HUES6 (cell line): ENCODE measurements around the gene ATM.

Experiments
- H3K27ac ChIP-seq: 2 replicates; pipeline ENCODE4 v1.7.0; 2013; ENCODE audit warnings: low read depth, mild to moderate bottlenecking, low read length, inconsistent platforms
- H3K27me3 ChIP-seq: 2 replicates; pipeline ENCODE4 v1.6.1; 2013; ENCODE audit warnings: low read length; ENCODE audit not compliant: control insufficient read depth, insufficient read depth
- H3K36me3 ChIP-seq: 2 replicates; pipeline ENCODE4 v1.6.1; 2013; ENCODE audit warnings: low read length; ENCODE audit not compliant: control insufficient read depth, insufficient read depth
- H3K4me1 ChIP-seq: 2 replicates; pipeline ENCODE4 v1.6.1; 2013; ENCODE audit warnings: low read length; ENCODE audit not compliant: control insufficient read depth, insufficient read depth
- H3K4me3 ChIP-seq: 2 replicates; pipeline ENCODE4 v1.5.1; 2013; ENCODE audit warnings: low read depth, low read length
- H3K9ac ChIP-seq: one replicate; pipeline ENCODE4 v1.6.1; 2013; ENCODE audit warnings: mild to moderate bottlenecking, low read length
- H3K9me3 ChIP-seq: 2 replicates; pipeline ENCODE4 v1.6.1; 2013; ENCODE audit warnings: low read depth, low read length; ENCODE audit not compliant: control insufficient read depth, insufficient read depth

Gene ATM

GRCh38 chr11:108324587-108324986, 101.7 kb downstream of the ATM start:
- Histone ChIP-seq H3K9ac (no peak overlapping the region), H3K36me3 (peaks cover 81% of the 10 kb centered on the region), H3K4me3 (no peak overlapping the region), H3K27ac (no peak overlapping the region), H3K4me1 (no peaks in the 10 kb centered on the region), H3K27me3 (no peaks in the 10 kb centered on the region), H3K9me3 (no peaks in the 10 kb centered on the region)

DNA sequence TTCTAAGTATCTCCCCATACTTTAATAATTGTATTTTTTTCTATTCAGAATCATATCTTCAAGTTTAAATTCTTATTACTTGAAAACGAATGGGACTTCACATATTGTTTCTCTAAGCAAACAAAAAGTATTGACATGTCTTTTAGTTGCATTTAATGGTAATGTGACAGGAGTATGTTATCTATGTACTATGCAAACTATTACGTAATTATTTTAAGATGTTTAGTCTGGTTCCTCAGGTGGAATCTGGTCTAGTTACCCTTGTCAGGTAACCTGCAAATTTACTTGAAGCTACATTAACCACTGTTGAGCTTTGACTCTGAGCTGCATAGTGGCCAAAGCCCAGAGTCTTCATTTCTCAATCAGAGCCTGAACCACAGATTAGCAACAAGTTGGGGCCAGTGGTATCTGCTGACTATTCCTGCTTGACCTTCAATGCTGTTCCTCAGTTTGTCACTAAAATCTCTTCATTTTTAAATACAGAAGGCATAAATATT, 110.6 kb downstream of the ATM start:
- Histone ChIP-seq H3K9me3 (no peaks in the 10 kb centered on the region), H3K27me3 (no peaks in the 10 kb centered on the region), H3K27ac (no peak overlapping the region), H3K4me1 (no peaks in the 10 kb centered on the region), H3K9ac (no peak overlapping the region), H3K4me3 (no peak overlapping the region), H3K36me3 (peaks cover 79% of the 10 kb centered on the region)

DNA sequence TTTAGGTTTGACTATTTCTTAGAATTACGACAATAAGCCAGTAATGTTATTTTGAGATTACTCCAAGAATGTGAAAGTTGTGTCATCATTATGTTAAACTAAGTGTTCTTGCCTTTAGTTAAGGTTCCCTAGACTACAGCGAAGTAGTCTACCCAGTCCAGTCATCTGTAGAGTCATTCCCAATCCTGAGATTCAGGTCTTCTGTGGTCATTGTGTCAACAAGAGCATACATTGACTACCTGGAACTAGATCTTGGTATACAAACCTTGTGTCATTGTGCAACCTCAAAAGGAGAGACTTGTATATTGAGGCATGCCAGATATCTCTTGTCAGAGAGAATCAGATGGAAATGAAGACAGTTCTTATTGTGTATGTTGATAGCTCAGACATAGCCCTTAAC, 115.9 kb downstream of the ATM start:
- no peak overlapping the region for H3K9ac ChIP-seq
- peaks cover 35% of the 10 kb centered on the region for H3K36me3 ChIP-seq
- H3K9me3 ChIP-seq = no peaks in the 10 kb centered on the region
- H3K27me3 ChIP-seq = no peaks in the 10 kb centered on the region
- H3K27ac ChIP-seq = no peak overlapping the region
- peaks cover 27% of the 10 kb centered on the region for H3K4me1 ChIP-seq
- no peak overlapping the region for H3K4me3 ChIP-seq

- Histone ChIP-seq H3K27ac (no peak overlapping the region; the same call in 1 of the 2 replicates), H3K4me3 (no peak overlapping the region), H3K36me3 (peaks cover 20% of the 10 kb centered on the region), H3K27me3 (no peaks in the 10 kb centered on the region), H3K9ac (no peak overlapping the region), H3K4me1 (peaks cover 27% of the 10 kb centered on the region), H3K9me3 (no peaks in the 10 kb centered on the region)
Observed at GRCh38 chr11:108340973-108341372, 118.1 kb downstream of the ATM start.

DNA sequence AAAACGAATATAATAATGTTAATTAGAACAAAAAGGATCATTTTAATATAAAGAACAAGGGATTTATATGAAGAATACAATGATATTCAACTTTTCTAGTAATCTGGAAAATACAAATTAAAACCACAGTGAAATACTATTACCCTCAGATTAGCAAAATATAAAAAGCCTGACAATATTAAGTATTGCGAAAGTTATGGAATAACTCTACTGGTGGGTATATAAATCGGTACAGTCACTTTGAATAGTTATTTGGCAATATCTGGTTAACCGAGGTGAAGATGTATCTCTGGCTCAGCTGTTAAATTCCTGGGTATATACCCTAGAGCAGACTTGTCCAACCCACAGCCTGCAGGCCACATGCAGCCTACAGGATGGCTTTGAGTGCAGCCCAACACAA, 118.8 kb downstream of the ATM start:
- peaks cover 27% of the 10 kb centered on the region for H3K4me1 ChIP-seq
- no peak overlapping the region for H3K4me3 ChIP-seq
- H3K9me3 ChIP-seq = no peaks in the 10 kb centered on the region
- no peak overlapping the region for H3K9ac ChIP-seq
- peak overlapping the region; percentile 7; the same call in 1 of the 2 replicates for H3K27ac ChIP-seq
- no peaks in the 10 kb centered on the region for H3K27me3 ChIP-seq
- H3K36me3 ChIP-seq = peaks cover 14% of the 10 kb centered on the region

DNA sequence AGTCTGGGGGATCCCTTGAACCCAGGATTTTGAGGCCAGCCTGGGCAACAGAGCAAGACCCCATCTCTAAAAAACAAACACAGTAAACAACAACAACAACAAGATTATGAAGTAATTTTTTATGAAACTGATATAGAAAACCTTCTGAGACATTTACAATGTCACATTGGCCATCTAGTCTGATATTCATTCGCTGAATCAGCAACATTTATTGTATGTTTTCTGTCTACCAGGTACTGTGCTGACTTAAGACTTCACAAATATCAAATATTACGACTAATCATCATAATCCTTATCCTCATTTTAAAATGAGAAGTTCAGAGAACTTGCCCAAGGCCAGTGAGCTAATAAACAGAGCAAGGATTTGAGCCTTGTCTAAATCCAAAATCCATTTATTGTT, 120.8 kb downstream of the ATM start:
- H3K9ac ChIP-seq = no peak overlapping the region
- H3K4me1 ChIP-seq = peaks cover 26% of the 10 kb centered on the region
- peaks cover 13% of the 10 kb centered on the region; the same call in 1 of the 2 replicates for H3K36me3 ChIP-seq
- no peak overlapping the region for H3K4me3 ChIP-seq
- H3K27ac ChIP-seq = no peak overlapping the region
- H3K27me3 ChIP-seq = no peaks in the 10 kb centered on the region
- H3K9me3 ChIP-seq = no peaks in the 10 kb centered on the region

- no peak overlapping the region for H3K4me3 ChIP-seq
- H3K36me3 ChIP-seq = peaks cover 29% of the 10 kb centered on the region; the same call in 1 of the 2 replicates
- H3K9me3 ChIP-seq = no peaks in the 10 kb centered on the region
- peaks cover 6% of the 10 kb centered on the region for H3K4me1 ChIP-seq
- no peak overlapping the region for H3K9ac ChIP-seq
- no peaks in the 10 kb centered on the region for H3K27me3 ChIP-seq
- H3K27ac ChIP-seq = no peak overlapping the region
Observed at GRCh38 chr11:108345767-108346166, 122.9 kb downstream of the ATM start.

DNA sequence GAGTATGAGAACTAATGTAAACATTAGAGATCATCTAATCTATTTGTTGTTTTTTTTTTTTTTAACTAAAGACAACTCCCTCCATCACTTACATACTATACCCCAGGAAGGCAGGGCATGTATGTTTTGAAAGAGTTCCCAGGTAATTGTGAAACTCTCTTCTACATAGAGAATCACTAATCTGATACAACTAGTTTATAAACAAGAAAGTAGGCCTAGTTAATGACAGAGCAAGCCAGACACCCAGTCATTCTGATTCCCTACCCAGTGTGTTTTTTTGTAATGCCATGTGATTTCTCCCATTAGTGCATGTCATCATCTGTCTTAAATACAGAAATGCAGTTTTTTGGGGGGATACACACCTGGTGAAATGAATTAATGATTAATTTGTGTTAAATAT, 123.6 kb downstream of the ATM start:
- Histone ChIP-seq H3K9ac (no peak overlapping the region), H3K9me3 (no peaks in the 10 kb centered on the region), H3K36me3 (peaks cover 35% of the 10 kb centered on the region), H3K4me3 (no peak overlapping the region), H3K27ac (no peak overlapping the region), H3K4me1 (peaks cover 1% of the 10 kb centered on the region; the same call in 1 of the 2 replicates), H3K27me3 (no peaks in the 10 kb centered on the region)

GRCh38 chr11:108351468-108351867, 128.6 kb downstream of the ATM start:
- H3K36me3 ChIP-seq = peaks cover 65% of the 10 kb centered on the region
- H3K27ac ChIP-seq = no peak overlapping the region
- no peak overlapping the region for H3K4me3 ChIP-seq
- H3K9me3 ChIP-seq = no peaks in the 10 kb centered on the region
- H3K27me3 ChIP-seq = no peaks in the 10 kb centered on the region
- H3K4me1 ChIP-seq = no peaks in the 10 kb centered on the region
- H3K9ac ChIP-seq = no peak overlapping the region

DNA sequence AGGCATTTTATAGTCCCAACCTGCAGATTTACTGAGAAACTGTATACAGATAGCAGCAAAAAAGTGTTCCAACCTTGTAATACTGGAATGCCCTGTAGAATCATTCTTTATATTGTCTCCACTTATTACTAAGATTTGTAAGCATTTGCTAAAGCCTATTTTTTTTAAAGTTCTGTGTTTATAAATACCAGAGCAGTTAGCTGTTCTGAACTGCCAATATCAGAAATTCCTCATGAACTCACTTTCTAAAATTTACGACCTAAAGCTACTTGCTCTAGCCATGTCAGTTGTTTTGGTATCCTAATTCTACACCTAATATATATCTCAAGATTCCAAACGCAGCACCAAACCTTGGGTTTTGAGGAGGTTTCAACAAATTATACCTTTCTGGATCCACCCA, 141.3 kb downstream of the ATM start:
- H3K4me3 ChIP-seq = no peak overlapping the region
- H3K27ac ChIP-seq = no peak overlapping the region
- no peaks in the 10 kb centered on the region for H3K27me3 ChIP-seq

GRCh38 chr11:108368134-108368533, 145.3 kb downstream of the ATM start:
- no peak overlapping the region for H3K9ac ChIP-seq
- H3K27me3 ChIP-seq = no peaks in the 10 kb centered on the region
- H3K4me1 ChIP-seq = no peaks in the 10 kb centered on the region
- H3K27ac ChIP-seq = no peak overlapping the region
- H3K9me3 ChIP-seq = peaks cover 1% of the 10 kb centered on the region; the same call in 1 of the 2 replicates
- H3K4me3 ChIP-seq = no peak overlapping the region
- H3K36me3 ChIP-seq = peaks cover 17% of the 10 kb centered on the region; the same call in 1 of the 2 replicates

More for the DNA sequence above, 141.3 kb downstream of the ATM start:
- H3K9ac ChIP-seq = no peak overlapping the region
- peaks cover 17% of the 10 kb centered on the region; the same call in 1 of the 2 replicates for H3K36me3 ChIP-seq
- no peaks in the 10 kb centered on the region for H3K9me3 ChIP-seq
- H3K4me1 ChIP-seq = no peaks in the 10 kb centered on the region
